ENCODE measurements around the gene ALPK3. TPM values are rescaled to one million over a fixed set of nuclear protein-coding genes. Genes with fewer than 3 reads are reported as not detected.

The ALPK3 gene
- total and polyA plus RNA-seq, 10 of the 15 experiments (the other 5 are each of a cell fraction or from before 2014, with no cell fraction given) = under 0.01 to 0.05 (median 0.02) TPM; not detected in 6

DNA sequence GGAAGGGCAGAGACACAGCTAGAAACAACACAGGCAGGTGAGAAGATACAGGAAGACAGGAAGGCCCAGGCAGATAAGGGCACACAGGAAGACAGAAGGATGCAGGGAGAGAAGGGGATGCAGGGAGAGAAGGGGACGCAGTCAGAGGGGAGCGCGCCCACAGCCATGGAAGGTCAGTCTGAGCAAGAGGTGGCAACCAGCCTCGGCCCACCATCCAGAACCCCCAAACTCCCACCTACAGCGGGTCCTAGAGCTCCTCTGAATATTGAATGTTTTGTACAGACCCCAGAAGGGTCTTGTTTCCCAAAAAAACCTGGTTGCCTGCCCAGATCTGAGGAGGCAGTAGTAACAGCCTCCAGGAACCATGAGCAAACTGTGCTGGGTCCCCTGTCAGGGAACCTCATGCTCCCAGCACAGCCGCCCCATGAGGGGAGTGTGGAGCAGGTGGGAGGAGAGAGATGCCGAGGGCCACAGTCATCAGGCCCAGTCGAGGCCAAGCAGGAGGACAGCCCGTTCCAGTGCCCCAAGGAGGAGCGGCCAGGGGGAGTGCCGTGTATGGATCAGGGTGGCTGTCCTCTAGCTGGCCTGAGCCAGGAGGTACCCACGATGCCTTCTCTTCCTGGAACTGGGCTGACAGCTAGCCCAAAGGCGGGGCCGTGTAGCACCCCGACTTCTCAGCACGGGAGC, 39.7 kb downstream of the ALPK3 start:
- no peaks in the 10 kb centered on the region for H3K4me1 ChIP-seq (ENCODE audit: control insufficient read depth, insufficient read depth, low read length)
- no peak overlapping the region for H3K4me2 ChIP-seq (ENCODE audit: control insufficient read depth, insufficient read depth)
- ChIA-PET CTCF (no interaction called here), RAD21 (ENCODE audit: unreplicated experiment) (interaction anchor here (1.1 kb wide), 1 partner anchor 11 kb away, joined by 3 read pairs; no protein-coding TSS in a partner anchor), POLR2A (no interaction called here), SMC1A (ENCODE audit: uncharacterized antibody, unreplicated experiment) (no interaction called here)
- ATAC-seq (no peak), DNase-seq (ENCODE audit: low read depth, low spot score) (no peak), FAIRE-seq (no peak)
- no peaks in the 10 kb centered on the region for H3K9me3 ChIP-seq (replicated peaks; ENCODE audit: control insufficient read depth, insufficient read depth, low read length)
- H2AFZ ChIP-seq (ENCODE audit: control insufficient read depth, low read depth, low read length) = no peak overlapping the region
- H3K9ac ChIP-seq (ENCODE audit: control insufficient read depth, insufficient read depth, low read length) = no peak overlapping the region
- H3K27ac ChIP-seq (ENCODE audit: control insufficient read depth, insufficient read depth) = no peak overlapping the region
- intact Hi-C loops (cut with micrococcal nuclease; ENCODE audit: unreplicated experiment) = no loop called here
- TF ChIP-seq SREBF1 (IDR thresholded peaks at IDR 0.05; ENCODE audit: low read length) = no peak
- TF ChIP-seq, protein P1, sequence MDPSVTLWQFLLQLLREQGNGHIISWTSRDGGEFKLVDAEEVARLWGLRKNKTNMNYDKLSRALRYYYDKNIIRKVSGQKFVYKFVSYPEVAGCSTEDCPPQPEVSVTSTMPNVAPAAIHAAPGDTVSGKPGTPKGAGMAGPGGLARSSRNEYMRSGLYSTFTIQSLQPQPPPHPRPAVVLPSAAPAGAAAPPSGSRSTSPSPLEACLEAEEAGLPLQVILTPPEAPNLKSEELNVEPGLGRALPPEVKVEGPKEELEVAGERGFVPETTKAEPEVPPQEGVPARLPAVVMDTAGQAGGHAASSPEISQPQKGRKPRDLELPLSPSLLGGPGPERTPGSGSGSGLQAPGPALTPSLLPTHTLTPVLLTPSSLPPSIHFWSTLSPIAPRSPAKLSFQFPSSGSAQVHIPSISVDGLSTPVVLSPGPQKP (IDR thresholded peaks at IDR 0.05; ENCODE audit: low read depth, low read length) = no peak
- TF ChIP-seq ZNF384 (IDR thresholded peaks at IDR 0.05; ENCODE audit: borderline replicate concordance, low read depth, low read length) = no peak
- TF ChIP-seq ZBED1 (IDR thresholded peaks at IDR 0.05; ENCODE audit: borderline replicate concordance) = no peak
- TF ChIP-seq SIN3A (IDR thresholded peaks at IDR 0.05; ENCODE audit: low read depth, low read length) = no peak
- no peak for TF ChIP-seq MYC (IDR thresholded peaks at IDR 0.05; ENCODE audit: insufficient read depth, insufficient read length, insufficient replicate concordance, low read length, severe bottlenecking)
- no peak for TF ChIP-seq BACH1 (IDR thresholded peaks at IDR 0.05; ENCODE audit: borderline replicate concordance)
- no peak for TF ChIP-seq GABPA (IDR thresholded peaks at IDR 0.05; ENCODE audit: low read depth)
- TF ChIP-seq RUNX3 (IDR thresholded peaks at IDR 0.05; ENCODE audit: low read length) = no peak
- TF ChIP-seq JUND (IDR thresholded peaks at IDR 0.05; ENCODE audit: low read depth, low read length) = no peak
- no peak for TF ChIP-seq SUPT20H (IDR thresholded peaks at IDR 0.05; ENCODE audit: borderline replicate concordance, control insufficient read depth, low read depth, low read length)
- no peak for TF ChIP-seq MYB (IDR thresholded peaks at IDR 0.05; ENCODE audit: borderline replicate concordance, low read depth, low read length)
- TF ChIP-seq HDAC2 (IDR thresholded peaks at IDR 0.05) = no peak
- WGBS (ENCODE audit: insufficient coverage, insufficient replicate concordance, low lambda C conversion rate, missing lambda C conversion rate) = 26% methylated on average over 13 of the region's 16 CpGs
- in situ Hi-C loops (cut with MboI) = no loop called here
- no peaks in the 10 kb centered on the region for H4K20me1 ChIP-seq (ENCODE audit: control insufficient read depth, insufficient read depth)
- H3K27me3 ChIP-seq (replicated peaks in 1 of 2; ENCODE audit: control insufficient read depth in 2 of 2, insufficient read depth in 2 of 2, low read length in 1 of 2) = no peaks in the 10 kb centered on the region
- H3K4me3 ChIP-seq = no peak overlapping the region
- no TSS peak for BruUV-seq (replicated peaks)
- no peaks in the 10 kb centered on the region for H3K36me3 ChIP-seq (ENCODE audit: control insufficient read depth in 2 of 2, insufficient read depth in 2 of 2, low read length in 1 of 2)
- no peaks in the 10 kb centered on the region for H3K79me2 ChIP-seq (ENCODE audit: control insufficient read depth, insufficient read depth, low read length)

Measured in GM12878 (cell line).